Keratinocyte (primary cell): ENCODE results near the gene TENM4.

Experiments
- CTCF ChIP-seq, 3 experiments: IDR thresholded peaks in 1 of 3; conservative IDR thresholded peaks in 1 of 3; optimal IDR thresholded peaks in 1 of 3; 2 replicates in 2 of 3; 3 replicates in 1 of 3; pipeline versions ENCODE3 to v1.5.1; 2011; ENCODE audit warnings: low read length in 3 of 3, mild to moderate bottlenecking in 3 of 3, moderate library complexity in 2 of 3, control low read depth in 1 of 3, inconsistent platforms in 1 of 3; ENCODE audit not compliant: insufficient read depth in 2 of 3; ENCODE audit errors: extremely low read depth in 1 of 3
- EZH2 ChIP-seq: IDR thresholded peaks from one replicate; pipeline ENCODE4 v1.6.1; 2012; ENCODE audit warnings: inconsistent platforms, mild to moderate bottlenecking, low read length, moderate library complexity

GRCh38 chr11:78725200-78725599 lies 715.6 kb downstream of the TENM4 start:
- TF ChIP-seq CTCF (optimal IDR thresholded peaks at IDR 0.05 in 1 of 3, IDR thresholded peaks at IDR 0.05 in 1 of 3, conservative IDR thresholded peaks at IDR 0.05 in 1 of 3; ENCODE audit: extremely low read depth in 1 of 3, insufficient read depth in 2 of 3, low read length in 3 of 3) (no peak), EZH2 (no peak)
